ENCODE results near the gene PGA3.
"Not testable (repeated sequence)": the region's sequence is repeated elsewhere in the genome, so short reads cannot be mapped to it uniquely, and the experiment has no call there.

PGA3 gene

DNA sequence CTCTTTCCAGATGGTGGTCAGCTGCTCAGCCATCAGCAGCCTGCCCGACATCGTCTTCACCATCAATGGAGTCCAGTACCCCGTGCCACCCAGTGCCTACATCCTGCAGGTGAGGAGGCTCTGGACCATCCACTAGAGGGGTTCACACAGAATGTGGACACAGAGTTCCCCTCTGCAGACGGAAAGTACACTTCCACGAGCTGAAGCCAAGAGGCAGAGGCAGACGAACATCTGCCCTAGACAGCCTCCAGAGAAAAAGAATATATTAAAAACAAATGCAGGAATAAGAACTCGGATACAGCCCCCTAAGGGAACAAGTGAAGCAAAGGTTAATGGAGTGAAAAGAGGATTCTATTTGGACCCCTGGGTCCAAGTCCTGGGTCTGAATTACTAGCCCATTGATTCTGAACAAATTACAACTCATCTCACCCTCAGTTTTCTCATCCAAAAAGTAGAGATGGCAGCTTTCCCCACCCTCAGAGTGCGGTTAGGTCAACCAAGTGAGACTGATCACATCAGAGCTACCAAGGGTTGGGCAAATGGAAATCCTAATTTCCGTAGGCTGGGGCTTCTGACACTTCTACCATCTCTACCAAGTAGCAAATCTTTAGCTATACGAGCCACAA lies 8.1 kb downstream of the PGA3 start:
- not testable (repeated sequence) for DNase-seq

DNA sequence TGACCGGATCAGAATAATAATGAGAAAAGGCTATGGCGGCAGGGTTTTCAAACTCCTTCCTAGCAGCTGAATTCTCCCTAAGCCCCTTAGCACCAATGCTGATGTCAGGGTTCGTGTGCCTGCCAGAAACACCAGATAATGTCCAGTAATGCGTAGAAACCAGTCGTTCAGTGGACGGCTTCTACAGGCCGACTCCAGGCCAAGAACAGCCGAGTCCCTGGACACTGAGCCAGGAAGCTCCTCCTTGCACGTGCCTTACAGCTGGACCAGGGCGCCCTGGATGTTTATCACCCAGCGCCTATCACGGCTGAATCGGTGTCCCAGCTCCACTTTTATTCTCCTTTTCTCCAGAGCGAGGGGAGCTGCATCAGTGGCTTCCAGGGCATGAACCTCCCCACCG lies 8.9 kb downstream of the PGA3 start:
- not testable (repeated sequence) for DNase-seq

DNA sequence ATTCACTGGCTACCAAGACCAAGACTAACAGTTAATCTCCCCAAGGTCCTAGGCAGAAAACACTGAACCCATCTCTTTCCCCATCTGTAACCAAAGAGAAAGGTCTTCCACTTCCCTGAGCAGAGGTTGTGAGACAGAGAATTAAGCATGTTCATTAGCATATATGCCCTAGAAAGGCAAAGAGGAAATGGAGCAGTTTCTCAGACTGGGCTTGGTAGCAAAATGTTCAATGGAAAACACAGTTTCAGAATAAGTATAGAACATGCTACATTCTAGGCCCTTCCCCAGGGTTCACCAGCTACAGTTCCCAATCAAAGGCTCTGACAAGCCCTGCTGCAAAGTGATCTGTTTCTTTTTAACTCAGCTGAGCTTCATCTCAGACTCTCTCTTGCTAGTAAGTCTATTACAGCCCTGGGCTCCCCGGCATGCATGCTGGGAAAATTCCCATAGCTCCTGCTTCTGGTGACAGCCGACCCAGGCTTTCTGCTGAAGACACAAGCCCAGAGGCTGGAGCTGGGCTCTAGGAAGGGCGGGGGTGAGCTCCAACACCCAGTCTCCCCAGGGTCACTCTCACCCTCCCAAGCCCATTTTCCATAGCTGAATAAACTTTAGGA lies 10.5 kb downstream of the PGA3 start:
- not testable (repeated sequence) for DNase-seq

DNA sequence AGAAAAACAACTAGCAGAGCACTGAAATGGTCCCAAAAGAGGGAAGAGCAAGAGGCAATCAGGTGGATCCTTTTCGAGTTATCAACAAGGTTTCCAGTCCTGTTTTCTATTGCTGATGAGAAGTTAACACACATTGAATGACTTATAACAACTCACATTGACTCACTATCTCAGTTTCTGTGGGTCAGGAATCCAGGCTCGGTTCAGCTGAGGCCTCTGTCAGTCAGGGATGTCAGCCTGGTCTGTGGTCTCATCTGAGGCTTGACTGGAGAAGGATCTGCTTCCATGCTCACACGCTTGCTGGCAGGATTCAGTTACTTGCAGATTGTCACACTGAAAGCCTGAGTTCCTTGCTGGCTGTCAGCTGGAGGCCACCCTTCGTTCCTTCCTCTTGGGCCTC lies 15.0 kb downstream of the PGA3 start:
- DNase-seq = not testable (repeated sequence)

DNA sequence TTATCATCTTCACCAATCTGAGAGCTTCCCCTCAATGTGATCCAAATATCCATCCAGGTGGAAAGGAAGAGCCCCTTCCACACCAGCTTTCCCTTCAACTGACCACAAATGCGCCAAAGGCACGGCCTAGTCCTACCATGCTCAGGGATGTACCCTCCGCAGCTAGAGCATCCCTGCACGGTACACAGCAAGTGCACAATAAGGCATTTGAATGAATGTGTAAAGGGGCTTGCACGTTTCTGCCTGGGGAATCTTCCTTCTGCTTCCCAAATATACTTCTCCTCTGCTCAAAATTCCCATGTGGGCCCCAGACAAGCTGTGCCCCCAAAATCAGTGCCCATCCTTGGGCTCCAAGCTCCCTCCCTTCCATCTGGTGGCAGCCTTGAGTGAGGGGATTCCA lies 15.7 kb downstream of the PGA3 start:
- not testable (repeated sequence) for DNase-seq

DNA sequence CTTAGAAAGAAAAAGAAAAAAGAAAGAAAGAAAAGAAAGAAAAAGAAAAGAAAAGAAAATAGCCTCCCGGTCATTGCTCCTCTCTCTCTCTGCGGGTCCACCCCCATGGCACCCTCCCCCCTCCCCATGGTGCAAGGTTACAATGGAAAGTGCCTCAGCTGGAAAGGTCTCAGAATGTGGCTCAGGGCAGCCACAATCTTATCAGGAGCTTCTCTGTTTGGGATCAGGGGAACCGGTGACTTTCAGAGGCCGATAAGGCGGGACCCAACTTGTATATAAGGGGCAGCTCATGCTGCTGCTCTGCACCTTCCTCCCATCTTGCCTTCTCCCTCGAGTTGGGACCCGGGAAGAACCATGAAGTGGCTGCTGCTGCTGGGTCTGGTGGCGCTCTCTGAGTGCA lies 18.7 kb downstream of the PGA3 start, which contains the start of gene PGA4:
TSS of gene PGA4 (plus strand) at position 301 of the 400 bp plus-strand sequence. CDS start at position 355, 54 bp downstream.
- not testable (repeated sequence) for DNase-seq

DNA sequence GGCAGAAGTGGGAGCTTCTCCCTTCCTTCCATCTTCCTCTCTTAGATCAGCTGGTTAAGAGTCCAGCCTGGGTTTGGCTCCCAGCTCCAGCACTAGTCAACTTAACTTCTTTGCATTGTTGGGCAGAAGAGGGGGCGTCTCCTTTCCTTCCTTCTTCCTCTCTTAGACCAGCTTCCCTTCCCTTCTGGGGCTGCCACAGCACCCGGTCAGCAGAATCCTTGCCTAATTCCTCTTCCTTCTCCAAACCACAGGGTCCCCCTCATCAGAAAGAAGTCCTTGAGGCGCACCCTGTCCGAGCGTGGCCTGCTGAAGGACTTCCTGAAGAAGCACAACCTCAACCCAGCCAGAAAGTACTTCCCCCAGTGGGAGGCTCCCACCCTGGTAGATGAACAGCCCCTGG lies 19.4 kb downstream of the PGA3 start:
- not testable (repeated sequence) for DNase-seq

DNA sequence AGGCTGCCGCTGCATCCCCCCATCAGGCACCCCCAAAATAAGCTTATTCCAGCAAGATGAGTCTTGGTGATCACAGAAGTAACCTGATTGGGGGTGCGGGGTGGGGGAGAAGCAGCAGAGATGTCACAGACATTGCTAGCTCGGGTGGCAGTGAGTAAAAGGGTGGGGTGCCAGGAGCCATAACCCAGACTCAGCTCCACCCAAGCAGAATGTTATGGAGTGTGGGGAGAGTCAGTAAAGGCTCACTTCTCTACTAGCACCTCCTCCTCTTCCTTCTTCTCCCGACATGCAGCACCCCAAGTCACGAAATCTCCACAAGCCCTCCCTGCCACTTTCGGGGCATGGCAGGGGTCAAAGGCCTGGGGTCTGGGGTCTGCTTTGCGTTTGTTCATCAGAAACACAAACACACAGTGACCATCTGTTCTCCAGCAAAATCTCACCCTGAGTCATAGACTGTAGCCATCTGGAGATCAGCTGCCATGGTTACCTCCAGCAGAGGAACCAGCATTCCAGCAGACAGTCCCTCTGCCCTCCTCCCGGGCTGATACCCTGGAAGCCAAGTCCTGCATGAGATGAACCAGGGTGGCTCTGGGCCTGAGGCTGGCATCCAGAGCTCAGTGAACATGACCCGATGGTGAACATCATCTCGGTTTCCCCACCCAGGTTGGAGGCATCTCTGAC lies 23.3 kb downstream of the PGA3 start:
- not testable (repeated sequence) for DNase-seq

DNA sequence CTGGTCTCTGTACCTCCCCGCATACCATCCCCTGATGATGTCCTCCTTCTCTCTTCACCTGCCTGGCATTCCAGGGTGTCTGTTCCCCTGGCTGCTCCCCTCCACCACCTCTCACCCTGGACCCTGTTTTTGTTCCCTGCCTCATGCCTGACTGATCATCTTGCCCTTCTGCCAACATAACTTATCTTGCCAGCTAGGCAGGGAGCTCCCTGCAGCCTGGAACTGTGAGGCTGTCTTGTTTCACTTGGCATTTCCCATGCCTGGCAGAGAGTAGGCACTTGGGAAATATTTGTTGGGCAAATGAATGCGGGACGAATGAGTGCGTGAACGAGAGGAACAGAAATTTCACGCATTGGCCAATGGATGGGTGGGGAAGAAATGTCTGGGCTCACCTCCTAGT lies 26.1 kb downstream of the PGA3 start:
- DNase-seq = not testable (repeated sequence)

DNA sequence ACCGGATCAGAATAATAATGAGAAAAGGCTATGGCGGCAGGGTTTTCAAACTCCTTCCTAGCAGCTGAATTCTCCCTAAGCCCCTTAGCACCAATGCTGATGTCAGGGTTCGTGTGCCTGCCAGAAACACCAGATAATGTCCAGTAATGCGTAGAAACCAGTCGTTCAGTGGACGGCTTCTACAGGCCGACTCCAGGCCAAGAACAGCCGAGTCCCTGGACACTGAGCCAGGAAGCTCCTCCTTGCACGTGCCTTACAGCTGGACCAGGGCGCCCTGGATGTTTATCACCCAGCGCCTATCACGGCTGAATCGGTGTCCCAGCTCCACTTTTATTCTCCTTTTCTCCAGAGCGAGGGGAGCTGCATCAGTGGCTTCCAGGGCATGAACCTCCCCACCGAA lies 27.7 kb downstream of the PGA3 start:
- not testable (repeated sequence) for DNase-seq

DNA sequence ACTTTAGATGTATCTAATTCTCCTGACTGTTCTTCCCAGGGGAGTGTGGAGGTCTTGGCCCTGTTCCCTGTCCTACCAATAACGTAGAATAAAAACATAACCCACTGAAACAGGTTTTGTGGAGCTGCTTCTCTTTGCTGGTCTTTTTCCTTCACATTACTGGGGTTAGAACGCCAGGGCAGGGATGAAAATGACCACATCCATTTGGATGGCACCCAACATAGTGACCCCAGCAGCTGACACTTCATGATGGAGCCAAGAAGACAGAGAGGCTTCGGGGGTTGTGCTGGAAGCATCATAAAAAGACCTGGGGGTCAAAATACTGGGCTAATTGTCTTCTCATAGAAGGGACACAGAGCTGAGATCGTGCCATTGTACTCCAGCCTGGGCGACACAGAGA lies 28.3 kb downstream of the PGA3 start:
- not testable (repeated sequence) for DNase-seq

DNA sequence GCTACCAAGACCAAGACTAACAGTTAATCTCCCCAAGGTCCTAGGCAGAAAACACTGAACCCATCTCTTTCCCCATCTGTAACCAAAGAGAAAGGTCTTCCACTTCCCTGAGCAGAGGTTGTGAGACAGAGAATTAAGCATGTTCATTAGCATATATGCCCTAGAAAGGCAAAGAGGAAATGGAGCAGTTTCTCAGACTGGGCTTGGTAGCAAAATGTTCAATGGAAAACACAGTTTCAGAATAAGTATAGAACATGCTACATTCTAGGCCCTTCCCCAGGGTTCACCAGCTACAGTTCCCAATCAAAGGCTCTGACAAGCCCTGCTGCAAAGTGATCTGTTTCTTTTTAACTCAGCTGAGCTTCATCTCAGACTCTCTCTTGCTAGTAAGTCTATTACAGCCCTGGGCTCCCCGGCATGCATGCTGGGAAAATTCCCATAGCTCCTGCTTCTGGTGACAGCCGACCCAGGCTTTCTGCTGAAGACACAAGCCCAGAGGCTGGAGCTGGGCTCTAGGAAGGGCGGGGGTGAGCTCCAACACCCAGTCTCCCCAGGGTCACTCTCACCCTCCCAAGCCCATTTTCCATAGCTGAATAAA lies 29.3 kb downstream of the PGA3 start:
- DNase-seq = not testable (repeated sequence)

DNA sequence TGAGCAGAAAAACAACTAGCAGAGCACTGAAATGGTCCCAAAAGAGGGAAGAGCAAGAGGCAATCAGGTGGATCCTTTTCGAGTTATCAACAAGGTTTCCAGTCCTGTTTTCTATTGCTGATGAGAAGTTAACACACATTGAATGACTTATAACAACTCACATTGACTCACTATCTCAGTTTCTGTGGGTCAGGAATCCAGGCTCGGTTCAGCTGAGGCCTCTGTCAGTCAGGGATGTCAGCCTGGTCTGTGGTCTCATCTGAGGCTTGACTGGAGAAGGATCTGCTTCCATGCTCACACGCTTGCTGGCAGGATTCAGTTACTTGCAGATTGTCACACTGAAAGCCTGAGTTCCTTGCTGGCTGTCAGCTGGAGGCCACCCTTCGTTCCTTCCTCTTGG lies 33.8 kb downstream of the PGA3 start:
- not testable (repeated sequence) for DNase-seq

DNA sequence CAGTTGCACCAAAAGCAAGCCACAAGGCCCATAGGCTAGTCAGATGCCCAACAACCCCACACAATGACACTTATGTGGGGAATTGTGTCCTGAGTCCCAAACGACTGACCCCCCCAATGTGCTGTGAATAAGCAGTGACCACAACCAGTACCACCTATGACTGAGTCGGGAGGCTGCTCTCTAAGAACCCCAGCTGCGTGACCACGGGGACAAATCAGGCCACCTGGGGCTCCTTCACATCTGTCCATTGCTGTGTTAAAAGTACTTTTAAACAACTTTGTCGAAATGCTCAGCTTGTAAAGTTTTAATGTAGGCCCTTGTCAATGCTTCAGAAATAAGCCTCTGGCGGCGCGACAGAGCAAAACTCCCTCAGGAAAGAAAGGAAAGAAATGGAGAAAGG lies 37.0 kb downstream of the PGA3 start:
- DNase-seq = not testable (repeated sequence)

DNA sequence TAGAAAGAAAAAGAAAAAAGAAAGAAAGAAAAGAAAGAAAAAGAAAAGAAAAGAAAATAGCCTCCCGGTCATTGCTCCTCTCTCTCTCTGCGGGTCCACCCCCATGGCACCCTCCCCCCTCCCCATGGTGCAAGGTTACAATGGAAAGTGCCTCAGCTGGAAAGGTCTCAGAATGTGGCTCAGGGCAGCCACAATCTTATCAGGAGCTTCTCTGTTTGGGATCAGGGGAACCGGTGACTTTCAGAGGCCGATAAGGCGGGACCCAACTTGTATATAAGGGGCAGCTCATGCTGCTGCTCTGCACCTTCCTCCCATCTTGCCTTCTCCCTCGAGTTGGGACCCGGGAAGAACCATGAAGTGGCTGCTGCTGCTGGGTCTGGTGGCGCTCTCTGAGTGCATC lies 37.6 kb downstream of the PGA3 start, which contains the start of gene PGA5:
TSS of gene PGA5 (plus strand) at position 301 of the 400 bp plus-strand sequence. CDS start at position 353, 52 bp downstream.
- DNase-seq = not testable (repeated sequence)

DNA sequence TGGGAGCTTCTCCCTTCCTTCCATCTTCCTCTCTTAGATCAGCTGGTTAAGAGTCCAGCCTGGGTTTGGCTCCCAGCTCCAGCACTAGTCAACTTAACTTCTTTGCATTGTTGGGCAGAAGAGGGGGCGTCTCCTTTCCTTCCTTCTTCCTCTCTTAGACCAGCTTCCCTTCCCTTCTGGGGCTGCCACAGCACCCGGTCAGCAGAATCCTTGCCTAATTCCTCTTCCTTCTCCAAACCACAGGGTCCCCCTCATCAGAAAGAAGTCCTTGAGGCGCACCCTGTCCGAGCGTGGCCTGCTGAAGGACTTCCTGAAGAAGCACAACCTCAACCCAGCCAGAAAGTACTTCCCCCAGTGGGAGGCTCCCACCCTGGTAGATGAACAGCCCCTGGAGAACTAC lies 38.2 kb downstream of the PGA3 start:
- DNase-seq = not testable (repeated sequence)

DNA sequence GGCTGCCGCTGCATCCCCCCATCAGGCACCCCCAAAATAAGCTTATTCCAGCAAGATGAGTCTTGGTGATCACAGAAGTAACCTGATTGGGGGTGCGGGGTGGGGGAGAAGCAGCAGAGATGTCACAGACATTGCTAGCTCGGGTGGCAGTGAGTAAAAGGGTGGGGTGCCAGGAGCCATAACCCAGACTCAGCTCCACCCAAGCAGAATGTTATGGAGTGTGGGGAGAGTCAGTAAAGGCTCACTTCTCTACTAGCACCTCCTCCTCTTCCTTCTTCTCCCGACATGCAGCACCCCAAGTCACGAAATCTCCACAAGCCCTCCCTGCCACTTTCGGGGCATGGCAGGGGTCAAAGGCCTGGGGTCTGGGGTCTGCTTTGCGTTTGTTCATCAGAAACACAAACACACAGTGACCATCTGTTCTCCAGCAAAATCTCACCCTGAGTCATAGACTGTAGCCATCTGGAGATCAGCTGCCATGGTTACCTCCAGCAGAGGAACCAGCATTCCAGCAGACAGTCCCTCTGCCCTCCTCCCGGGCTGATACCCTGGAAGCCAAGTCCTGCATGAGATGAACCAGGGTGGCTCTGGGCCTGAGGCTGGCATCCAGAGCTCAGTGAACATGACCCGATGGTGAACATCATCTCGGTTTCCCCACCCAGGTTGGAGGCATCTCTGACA lies 42.1 kb downstream of the PGA3 start:
- DNase-seq = not testable (repeated sequence)

DNA sequence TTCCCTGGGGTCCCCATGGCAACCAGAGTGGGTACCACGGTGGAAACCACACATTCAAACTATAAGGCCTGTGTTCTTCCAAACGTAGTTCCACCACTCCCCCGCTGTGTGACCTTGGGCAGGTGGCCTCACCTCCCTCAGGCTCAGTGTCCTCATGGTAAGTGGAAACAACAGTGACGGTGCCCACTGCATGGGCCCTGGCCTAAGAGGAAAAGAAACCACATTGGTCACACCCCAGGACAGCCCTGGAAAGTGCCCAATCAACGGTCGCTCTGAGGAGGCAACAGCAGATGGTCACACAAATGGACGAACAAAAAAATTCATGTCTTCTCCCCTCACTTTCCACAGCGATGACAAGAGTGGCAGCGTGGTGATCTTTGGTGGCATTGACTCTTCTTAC lies 44.8 kb downstream of the PGA3 start:
- DNase-seq = not testable (repeated sequence)

DNA sequence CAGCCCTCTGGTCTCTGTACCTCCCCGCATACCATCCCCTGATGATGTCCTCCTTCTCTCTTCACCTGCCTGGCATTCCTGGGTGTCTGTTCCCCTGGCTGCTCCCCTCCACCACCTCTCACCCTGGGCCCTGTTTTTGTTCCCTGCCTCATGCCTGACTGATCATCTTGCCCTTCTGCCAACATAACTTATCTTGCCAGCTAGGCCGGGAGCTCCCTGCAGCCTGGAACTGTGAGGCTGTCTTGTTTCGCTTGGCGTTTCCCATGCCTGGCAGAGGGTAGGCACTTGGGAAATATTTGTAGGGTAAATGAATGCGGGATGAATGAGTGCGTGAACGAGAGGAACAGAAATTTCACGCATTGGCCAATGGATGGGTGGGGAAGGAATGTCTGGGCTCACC lies 45.9 kb downstream of the PGA3 start:
- not testable (repeated sequence) for DNase-seq

DNA sequence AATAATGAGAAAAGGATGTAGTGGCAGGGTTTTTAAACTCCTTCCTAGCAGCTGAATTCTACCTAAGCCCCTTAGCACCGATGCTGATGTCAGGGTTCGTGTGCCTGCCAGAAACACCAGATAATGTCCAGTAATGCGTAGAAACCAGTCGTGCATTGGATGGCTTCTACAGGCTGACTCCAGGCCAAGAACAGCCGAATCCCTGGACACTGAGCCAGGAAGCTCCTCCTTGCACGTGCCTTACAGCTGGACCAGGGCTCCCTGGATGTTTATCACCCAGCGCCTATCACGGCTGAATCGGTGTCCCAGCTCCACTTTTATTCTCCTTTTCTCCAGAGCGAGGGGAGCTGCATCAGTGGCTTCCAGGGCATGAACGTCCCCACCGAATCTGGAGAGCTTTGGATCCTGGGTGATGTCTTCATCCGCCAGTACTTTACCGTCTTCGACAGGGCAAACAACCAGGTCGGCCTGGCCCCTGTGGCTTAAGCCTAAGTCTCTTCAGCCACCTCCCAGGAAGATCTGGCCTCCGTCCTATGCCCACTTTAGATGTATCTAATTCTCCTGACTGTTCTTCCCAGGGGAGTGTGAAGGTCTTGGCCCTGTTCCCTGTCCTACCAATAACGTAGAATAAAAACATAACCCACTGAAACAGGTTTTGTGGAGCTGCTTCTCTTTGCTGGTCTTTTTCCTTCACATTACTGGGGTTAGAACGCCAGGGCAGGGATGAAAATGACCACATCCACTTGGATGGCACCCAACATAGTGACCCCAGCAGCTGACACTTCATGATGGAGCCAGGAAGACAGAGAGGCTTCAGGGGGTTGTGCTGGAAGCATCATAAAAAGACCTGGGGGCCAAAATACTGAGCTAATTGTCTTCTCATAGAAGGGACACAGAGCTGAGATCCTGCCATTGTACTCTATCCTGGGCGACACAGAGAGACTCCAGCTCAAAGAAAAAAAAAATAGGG lies 47.8 kb downstream of the PGA3 start:
- DNase-seq = not testable (repeated sequence)

DNA sequence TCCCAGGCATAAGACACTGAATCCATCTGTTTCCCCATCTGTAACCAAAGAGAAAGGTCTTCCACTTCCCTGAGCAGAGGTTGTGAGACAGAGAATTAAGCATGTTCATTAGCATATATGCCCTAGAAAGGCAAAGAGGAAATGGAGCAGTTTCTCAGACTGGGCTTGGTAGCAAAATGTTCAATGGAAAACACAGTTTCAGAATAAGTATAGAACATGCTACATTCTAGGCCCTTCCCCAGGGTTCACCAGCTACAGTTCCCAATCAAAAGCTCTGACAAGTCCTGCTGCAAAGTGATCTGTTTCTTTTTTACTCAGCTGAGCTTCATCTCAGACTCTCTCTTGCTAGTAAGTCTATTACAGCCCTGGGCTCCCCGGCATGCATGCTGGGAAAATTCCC lies 49.0 kb downstream of the PGA3 start:
- DNase-seq = not testable (repeated sequence)

Measured in eye (tissue), 1 donor.